Erythroblast (primary cell): Measurements from ENCODE around the gene CAMK1G.

Experiments
- GATA1 ChIP-seq: IDR thresholded peaks from 2 replicates; pipeline ENCODE4 v1.6.1; 2011; ENCODE audit warnings: low read depth, mild to moderate bottlenecking, control low read depth, low read length, moderate library complexity
- POLR2A ChIP-seq: IDR thresholded peaks from 2 replicates; pipeline ENCODE4 v1.6.1; 2011; ENCODE audit warnings: mild to moderate bottlenecking, low read length

DNA sequence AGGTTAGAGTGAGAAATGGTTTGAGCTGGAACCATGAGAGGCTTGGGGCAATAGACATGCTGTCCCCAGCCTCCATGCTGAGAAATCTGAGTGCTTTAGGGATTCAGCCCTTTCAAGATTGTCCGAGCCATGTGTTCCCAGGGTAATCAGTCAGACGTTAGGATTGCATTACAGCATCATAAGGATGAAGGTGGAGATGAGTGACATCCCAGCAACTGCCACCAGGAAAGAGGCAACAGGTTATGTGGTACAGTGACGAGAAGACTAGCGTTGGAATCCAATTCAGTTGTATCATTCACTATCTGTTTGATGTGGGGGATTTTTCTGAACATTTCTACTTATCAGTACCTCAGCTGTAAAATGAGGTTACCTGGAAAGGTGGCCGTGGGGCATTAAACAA lies 1.7 kb downstream of the CAMK1G start:
- TF ChIP-seq POLR2A (no peak), GATA1 (no peak)
